NCI-H1436 (cell line): Measurements from ENCODE around the gene ANO6.
A peak's percentile ranks its signal among the peaks of the same experiment; 100 is the strongest.
"Not testable (repeated sequence)": the region's sequence is repeated elsewhere in the genome, so short reads cannot be mapped to it uniquely, and the experiment has no call there.

Experiments
- DNase-seq: peaks from one replicate; lab custom pipeline; 2025; lab: John Stamatoyannopoulos, UW

Gene ANO6

DNA sequence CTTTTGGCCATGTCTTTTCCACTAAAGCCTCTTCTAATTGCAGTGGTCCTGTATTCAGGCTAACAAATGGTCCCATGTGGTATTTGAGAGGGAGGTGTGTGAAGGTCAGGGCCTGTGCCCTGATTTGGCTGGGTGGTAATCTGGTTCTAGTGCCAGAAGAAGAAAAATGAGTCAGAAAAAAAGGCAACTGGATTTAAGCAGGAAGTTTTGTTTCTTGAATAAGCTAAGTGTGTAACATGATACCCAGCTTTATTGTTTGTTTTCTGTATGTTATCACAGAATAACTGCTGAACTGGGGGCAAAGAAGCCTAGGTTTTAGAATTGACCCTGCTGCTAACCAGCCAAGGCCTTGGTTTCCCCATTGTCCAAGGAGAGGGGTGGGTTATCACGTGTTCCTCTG lies 134.0 kb downstream of the ANO6 start:
- no peak for DNase-seq

- no peak for DNase-seq
Measured at GRCh38 chr12:45350861-45351260, 135.0 kb downstream of the ANO6 start.

DNA sequence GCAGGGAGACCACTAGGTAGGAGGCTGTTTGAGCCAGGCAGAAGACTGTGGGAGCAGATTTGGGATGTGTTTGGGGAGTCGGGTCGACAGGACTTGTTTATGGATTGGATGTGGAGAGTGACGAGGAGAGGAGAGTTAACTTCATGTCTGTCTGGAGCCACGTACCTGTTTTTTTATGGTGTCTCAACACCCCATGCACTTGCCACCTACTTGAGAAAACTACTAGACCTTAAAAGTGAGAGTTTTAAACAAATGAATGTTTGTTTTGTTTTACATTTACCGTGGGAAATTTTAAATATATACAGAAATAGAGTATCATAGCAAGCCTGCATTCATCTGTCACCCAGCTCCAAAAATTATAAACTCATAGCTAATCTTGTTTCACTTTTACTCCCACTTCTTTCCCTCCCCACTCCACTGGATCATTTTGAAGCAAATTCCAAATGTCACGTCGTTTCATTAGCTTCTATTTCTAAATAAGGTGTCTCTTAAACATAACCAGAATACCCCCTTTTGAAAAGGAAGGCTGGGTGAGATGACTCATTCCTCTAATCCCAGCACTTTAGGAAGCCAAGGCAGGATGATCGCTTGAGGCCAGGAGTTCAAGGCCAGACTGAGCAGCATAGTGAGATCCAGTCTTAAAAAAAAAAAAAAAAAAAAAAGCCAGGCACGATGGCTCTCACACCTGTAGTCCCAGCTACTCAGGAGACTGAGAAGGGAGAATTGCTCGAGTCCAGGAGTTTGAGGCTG lies 136.2 kb downstream of the ANO6 start:
- DNase-seq = no peak

GRCh38 chr12:45353944-45354343 lies 138.0 kb downstream of the ANO6 start:
- no peak for DNase-seq

- DNase-seq = no peak
Measured at GRCh38 chr12:45354399-45354798, 138.5 kb downstream of the ANO6 start.

DNA sequence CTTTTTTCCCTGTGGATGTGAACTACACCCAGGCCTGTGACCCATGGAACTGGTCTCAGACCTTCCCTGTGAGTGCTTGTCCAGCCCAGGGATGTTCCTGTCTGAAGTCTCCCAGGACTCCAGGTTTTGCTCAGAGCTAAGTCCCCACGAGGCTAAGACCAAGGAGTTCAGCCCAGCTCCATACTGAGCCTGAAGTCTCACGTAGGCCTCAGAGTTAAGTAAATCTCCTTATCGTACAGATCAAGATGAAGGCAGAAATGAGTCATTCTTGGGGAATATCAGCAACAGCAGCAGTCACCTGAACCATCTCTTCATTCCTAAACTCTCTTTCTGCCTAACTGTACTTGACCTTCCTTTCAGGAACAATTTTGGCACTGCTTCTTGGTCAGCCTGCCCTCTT lies 139.8 kb downstream of the ANO6 start:
- no peak for DNase-seq

DNA sequence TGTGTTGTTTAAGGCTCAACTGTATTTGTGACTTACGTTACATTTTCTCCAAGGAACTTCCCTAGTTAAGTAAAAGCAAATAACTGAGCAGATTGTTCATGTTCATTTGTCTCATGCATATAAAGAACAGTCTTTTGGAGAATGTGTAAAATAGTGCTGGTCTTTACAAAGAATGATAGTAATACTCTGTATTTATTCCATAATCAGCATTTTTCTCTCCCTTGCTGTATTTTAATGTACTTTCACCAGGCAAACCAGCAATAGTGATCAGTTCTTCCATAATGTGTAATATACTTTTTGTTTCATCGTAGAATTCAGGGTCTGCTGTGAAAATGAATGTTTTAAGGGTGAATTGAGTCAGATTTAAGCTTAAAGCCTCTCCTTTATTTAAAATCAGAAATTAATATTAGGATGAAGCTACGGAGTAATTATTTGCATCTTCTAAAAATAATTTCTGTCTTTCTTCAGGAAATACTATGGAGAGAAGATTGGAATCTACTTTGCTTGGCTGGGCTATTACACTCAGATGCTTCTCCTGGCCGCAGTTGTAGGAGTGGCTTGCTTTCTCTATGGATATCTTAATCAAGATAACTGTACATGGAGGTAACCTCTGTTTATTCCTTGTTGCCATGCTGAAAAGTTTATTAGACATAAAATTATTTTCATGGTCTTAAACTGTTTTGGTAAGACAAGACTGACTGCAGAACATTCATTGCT lies 141.1 kb downstream of the ANO6 start:
- no peak for DNase-seq

DNA sequence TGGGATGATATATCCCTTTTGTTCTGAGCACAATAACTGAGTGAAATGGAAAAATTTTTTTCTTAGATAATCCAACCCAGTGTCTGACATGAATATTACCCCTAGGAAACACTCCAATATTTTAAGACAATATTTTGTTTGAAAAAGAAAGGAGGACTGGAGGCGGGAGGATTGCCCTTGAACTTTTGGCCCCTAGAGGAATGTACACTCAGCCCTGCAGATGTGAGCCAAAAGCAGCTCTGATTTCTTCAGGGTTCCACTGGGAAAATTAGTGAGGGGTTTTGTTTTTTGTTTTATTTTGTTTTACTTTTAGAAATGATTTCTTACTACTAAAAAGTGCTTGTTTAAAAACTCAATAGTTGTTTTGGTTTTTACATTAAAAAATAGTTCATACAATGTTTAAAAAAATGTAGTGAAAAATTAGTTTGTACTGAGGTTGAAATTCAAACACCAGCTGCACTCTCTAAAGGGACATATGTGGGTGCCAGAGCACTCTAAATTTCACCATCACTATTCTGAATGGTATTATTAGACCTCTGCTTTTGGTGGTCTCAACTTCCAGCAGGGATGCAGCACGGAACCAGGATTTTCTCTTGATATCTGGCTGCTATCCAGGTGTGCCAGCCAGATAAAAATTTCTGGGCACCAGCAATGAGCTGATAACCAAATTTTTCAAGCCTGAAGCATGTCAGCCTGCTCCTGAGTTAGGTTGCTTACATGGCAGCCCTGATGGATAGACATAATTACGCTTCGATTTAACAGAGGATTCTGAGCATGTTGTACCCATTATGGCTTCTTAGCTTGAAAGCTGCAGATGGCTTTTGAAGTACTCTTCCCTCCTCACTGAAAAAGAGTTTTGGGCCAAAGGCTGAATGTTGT lies 141.9 kb downstream of the ANO6 start:
- DNase-seq = no peak

DNA sequence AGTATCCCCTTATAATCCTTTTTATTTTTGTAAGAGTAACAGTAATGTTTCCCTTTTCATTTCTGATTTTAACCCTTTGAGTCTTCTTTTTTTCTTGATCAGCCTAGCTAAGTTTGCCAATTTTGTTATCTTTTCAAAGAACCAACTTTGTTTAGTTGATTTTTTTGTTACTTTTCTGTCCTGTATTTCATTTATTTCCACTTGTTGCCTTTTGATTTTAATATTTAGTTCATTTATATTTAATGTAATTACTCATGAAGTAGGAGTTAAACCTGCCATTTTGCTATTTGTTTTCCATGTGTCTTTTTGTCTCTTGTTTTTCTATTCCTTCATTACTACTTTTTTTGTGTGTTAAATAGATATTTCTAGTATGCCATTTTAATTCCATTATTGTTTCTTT lies 146.4 kb downstream of the ANO6 start:
- DNase-seq = no peak

DNA sequence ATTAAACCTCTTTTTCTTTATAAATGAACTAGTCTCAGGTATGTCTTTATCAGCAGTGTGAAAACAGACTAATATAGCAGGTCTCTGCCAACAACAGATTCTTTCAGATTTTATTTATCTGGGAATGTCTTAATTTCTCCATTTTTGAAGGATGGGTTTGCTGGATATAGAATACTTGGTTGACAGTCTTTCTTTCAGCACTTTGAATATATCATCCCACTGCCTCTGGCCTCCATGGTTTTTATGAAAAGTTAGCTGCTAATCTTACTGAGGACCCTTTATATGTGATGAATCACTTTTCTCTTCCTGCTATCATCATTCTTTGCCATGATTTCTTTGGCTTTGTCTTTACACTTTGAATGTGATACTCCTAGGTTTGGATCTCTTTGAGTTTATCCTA lies 148.0 kb downstream of the ANO6 start:
- no peak for DNase-seq

DNA sequence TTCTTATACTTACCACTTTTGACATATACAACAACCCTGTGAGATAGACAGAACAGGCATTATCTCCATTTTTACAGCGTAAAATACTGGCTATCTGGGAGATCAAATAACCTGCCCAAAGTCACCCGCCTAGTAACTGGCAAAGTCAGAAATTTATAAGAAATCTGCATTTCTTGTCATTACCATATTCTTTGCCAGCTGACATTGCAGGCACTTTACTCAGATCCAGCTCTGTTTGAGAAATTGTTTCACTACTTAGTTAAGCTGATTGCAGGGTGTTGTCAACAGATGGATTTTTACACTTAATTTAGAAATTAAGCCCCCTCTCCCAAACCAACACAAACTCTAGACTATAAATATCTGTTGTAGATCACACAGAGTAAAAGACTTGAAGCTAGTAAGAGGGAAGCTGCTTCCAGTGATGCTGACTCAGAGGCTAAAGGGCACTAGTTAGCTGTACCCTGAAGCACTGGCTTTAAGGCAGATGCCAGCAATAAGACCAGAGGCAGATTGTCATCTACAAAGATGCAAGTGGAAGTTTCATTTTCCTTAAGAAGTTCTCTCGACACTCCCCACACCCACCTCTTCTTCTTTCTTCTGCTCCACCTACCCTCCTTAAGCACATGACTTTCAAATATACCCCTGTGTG lies 153.1 kb downstream of the ANO6 start:
- no peak for DNase-seq

DNA sequence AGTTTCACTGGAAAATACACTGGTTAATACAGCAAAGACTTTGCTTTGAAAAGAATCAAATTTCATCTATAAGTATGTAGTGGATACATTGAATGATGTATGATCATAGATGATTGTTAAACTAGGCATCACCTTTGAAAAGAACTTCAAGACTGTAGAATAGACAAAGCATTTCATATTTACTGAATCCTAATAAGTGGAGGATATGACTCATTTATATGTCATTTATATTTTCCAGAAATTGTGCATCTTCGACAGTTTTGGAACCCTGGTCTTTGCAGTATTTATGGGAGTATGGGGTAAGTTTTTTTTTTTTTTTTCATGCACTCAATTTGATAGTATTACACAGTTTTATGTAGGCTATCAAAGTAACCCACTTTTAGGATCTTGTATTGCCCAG lies 161.9 kb downstream of the ANO6 start:
- no peak for DNase-seq

DNA sequence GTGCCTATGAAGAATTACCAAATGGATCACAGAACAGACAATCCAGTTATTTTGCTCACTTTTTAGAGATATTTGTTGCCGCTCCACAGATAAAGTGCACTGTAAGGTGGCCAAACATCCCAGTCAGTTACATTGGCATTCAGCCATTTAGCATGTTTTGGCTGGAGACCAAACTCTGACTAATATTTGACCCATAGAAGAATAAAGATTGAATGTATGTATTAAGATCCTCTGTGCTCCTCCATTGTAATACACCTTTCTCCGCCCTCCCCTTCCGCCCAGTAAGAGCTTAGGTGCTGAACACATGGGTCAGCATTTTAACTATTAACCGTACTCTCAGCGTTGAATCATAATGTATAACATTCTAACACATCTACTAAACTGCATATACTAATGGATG lies 163.4 kb downstream of the ANO6 start:
- no peak for DNase-seq

- DNase-seq = no peak
Measured at GRCh38 chr12:45381351-45381750, 165.5 kb downstream of the ANO6 start.

DNA sequence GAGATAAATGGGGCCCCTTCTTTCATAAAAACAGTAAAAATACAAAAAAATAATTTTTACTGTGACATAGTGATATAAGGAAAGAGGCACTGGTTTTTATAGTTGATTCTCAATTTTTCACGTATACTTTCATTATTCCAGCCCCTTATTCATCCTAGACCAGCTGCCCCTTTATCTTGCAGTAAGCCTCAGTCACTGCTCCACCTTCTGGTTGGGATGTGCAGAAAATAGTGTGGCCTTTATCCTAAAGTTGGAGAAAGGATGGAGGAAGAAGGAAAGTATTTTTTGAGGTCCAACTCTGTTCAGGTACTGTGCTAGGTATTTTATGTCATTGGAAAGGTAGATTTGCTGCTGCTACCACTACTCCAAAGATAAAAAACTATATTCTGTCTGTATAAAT lies 172.7 kb downstream of the ANO6 start:
- DNase-seq = no peak

DNA sequence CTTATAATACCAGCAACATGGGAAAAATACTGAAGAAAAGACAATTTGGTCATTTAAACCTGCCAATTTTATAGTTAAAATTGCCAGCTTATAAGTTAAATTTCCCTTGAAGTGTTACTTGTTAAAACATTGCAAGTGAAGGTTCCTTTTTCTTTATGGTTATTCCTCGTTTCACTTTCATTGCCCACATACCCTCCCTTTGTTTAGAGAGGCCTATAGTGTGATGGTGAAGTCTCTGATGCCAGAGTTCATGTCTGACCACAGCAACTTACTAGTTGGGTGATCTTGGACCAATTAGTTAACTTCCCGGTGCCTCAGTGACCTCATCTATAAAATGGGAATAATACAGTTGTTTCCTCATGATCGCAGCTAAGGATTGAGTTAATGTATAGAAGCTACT lies 173.5 kb downstream of the ANO6 start:
- DNase-seq = no peak

DNA sequence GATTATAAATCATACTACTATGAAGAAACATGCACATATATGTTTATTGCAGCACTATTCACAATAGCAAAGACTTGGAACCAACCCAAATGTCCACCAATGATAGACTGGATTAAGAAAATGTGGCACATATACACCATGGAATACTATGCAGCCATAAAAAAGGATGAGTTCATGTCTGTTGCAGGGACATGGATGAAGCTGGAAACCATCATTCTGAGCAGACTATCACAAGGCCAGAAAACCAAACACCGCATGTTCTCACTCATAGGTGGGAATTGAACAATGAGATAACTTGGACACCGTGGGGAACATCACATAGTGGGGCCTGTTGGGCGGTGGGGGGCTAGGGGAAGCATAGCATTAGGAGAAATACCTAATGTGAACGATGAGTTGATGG lies 181.6 kb downstream of the ANO6 start:
- not testable (repeated sequence) for DNase-seq

GRCh38 chr12:45398552-45398951 lies 182.7 kb downstream of the ANO6 start:
- no peak for DNase-seq

- DNase-seq = peak; percentile 34
Measured at GRCh38 chr12:45400991-45401390, 185.1 kb downstream of the ANO6 start.

GRCh38 chr12:45402288-45402687 lies 186.4 kb downstream of the ANO6 start:
- DNase-seq = no peak

GRCh38 chr12:45406988-45407850 lies 191.3 kb downstream of the ANO6 start:
- no peak for DNase-seq
